ENCODE results near the gene ECSIT. TPM values are rescaled to one million over a fixed set of nuclear protein-coding genes. Genes with fewer than 3 reads are reported as not detected.
"Not testable (repeated sequence)": the region's sequence is repeated elsewhere in the genome, so short reads cannot be mapped to it uniquely, and the experiment has no call there.

The ECSIT gene
- total RNA-seq, 4 donors from 2014 or later = 55.9 to 82.8 (median 57.7) TPM

- H3K4me3 ChIP-seq (ENCODE audit: low read depth, poor library complexity, severe bottlenecking) = no peak overlapping the region
- DNase-seq (ENCODE audit: low spot score in 2 of 2) = no peak
- intact Hi-C loops (cut with DNase I; ENCODE audit: low total_unique reads) = no loop called here
- TF ChIP-seq, protein P1, sequence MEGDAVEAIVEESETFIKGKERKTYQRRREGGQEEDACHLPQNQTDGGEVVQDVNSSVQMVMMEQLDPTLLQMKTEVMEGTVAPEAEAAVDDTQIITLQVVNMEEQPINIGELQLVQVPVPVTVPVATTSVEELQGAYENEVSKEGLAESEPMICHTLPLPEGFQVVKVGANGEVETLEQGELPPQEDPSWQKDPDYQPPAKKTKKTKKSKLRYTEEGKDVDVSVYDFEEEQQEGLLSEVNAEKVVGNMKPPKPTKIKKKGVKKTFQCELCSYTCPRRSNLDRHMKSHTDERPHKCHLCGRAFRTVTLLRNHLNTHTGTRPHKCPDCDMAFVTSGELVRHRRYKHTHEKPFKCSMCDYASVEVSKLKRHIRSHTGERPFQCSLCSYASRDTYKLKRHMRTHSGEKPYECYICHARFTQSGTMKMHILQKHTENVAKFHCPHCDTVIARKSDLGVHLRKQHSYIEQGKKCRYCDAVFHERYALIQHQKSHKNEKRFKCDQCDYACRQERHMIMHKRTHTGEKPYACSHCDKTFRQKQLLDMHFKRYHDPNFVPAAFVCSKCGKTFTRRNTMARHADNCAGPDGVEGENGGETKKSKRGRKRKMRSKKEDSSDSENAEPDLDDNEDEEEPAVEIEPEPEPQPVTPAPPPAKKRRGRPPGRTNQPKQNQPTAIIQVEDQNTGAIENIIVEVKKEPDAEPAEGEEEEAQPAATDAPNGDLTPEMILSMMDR (IDR thresholded peaks at IDR 0.05) = no peak
- TF ChIP-seq POLR2A (IDR thresholded peaks at IDR 0.05) = no peak
- 23 to 47% methylated on average over 4 to 8 of the region's 8 CpGs for WGBS, 2 donors
Observed at GRCh38 chr19:11465600-11465999, 63.3 kb downstream of the ECSIT start.

GRCh38 chr19:11464333-11465265 is 64.3 kb downstream of the ECSIT start:
- TF ChIP-seq, protein P1 (IDR thresholded peaks at IDR 0.05) = no peak
- no peak for TF ChIP-seq POLR2A (IDR thresholded peaks at IDR 0.05)
- H3K4me3 ChIP-seq (ENCODE audit: low read depth, poor library complexity, severe bottlenecking) = no peak overlapping the region
- WGBS, 2 donors = 82% methylated on average over 11 of the region's 11 CpGs
- intact Hi-C loops (cut with DNase I; ENCODE audit: low total_unique reads) = no loop called here
- no peak for DNase-seq (ENCODE audit: low spot score in 2 of 2)

GRCh38 chr19:11463391-11463790 is 65.5 kb downstream of the ECSIT start:
- 55 to 69% methylated on average over 5 to 12 of the region's 12 CpGs for WGBS, 2 donors
- intact Hi-C loops (cut with DNase I; ENCODE audit: low total_unique reads) = no loop called here
- TF ChIP-seq, protein P1 (IDR thresholded peaks at IDR 0.05) = no peak
- no peak for TF ChIP-seq POLR2A (IDR thresholded peaks at IDR 0.05)
- no peak for DNase-seq (ENCODE audit: low spot score in 2 of 2)
- no peak overlapping the region for H3K4me3 ChIP-seq (ENCODE audit: low read depth, poor library complexity, severe bottlenecking)

DNA sequence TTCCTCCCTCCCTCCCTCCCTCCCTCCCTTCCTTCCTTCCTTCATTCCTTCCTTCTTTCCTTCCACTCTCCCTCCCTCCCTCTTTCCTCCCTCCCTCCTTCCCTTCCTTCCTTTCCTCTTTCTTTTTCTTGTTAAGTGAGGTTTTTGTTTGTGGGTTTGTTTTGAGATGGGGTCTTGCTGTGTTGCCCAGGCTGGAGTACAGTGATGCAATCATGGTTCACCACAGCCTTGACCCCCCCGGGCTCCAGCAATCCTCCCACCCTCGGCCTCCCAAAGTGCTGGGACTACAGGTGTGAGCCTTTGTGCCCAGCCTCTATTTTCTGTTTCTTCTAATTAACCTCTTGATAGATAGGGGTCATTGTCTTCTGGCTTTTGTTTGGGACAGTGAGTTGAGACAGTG is 67.5 kb downstream of the ECSIT start:
- 82% methylated on average over 2 of the region's 2 CpGs for WGBS, 2 donors
- intact Hi-C loops (cut with DNase I; ENCODE audit: low total_unique reads) = no loop called here
- TF ChIP-seq, protein P1 (IDR thresholded peaks at IDR 0.05) = no peak
- TF ChIP-seq POLR2A (IDR thresholded peaks at IDR 0.05) = no peak
- no peak overlapping the region for H3K4me3 ChIP-seq (ENCODE audit: low read depth, poor library complexity, severe bottlenecking)
- DNase-seq (ENCODE audit: low spot score in 2 of 2) = no peak

DNA sequence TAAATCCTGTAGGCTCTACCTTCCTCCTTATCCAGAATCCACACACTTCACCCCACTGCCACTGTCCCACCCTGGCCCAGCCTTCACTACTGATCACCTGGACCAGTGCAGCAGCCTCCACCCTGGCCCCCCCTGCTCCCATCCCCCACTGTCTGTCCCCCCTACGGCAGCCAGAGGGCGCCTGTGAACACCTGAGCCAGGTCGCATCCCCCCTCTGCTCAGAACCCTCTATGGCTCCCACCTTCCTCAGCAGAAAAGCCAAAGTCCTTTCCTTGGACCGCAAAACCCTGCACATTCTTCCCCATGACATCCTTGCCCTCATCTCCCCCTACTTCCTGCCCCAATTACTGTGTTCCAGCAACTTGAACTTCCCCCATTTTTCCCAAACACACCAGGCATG is 68.7 kb downstream of the ECSIT start:
- no peak for TF ChIP-seq POLR2A (IDR thresholded peaks at IDR 0.05)
- TF ChIP-seq, protein P1 (IDR thresholded peaks at IDR 0.05) = no peak
- 52 to 59% methylated on average over 4 of the region's 4 CpGs for WGBS, 2 donors

DNA sequence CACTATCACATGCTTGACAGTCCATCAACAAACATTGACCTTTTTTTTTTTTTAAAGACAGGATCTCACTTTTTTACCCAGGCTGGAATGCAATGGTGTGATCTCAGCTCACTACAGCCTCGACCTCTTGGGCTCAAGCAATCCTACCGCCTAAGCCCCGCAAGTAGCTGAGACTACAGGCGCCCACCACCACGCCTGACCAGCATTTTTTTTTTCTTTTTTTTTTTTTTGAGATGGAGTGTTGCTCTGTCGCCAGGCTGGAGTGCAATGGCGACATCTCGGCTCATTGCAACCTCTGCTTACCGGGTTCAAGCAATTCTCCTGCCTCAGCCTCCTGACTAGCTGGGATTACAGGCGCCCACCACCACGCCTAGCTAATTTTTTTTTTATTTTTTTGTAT is 70.0 kb downstream of the ECSIT start:
- H3K4me3 ChIP-seq (ENCODE audit: low read depth, poor library complexity, severe bottlenecking); DNase-seq (ENCODE audit: low spot score in 2 of 2); intact Hi-C loops (cut with DNase I; ENCODE audit: low total_unique reads): not testable (repeated sequence)
- WGBS, 2 donors = 81 to 85% methylated on average over 11 of the region's 11 CpGs

More for the DNA sequence above, 68.7 kb downstream of the ECSIT start:
- intact Hi-C loops (cut with DNase I; ENCODE audit: low total_unique reads) = no loop called here
- no peak for DNase-seq (ENCODE audit: low spot score in 2 of 2)
- H3K4me3 ChIP-seq (ENCODE audit: low read depth, poor library complexity, severe bottlenecking) = no peak overlapping the region

Measured in lower leg skin (tissue), 4 donors.